Measurements from ENCODE around the gene HDGFL3.

DNA sequence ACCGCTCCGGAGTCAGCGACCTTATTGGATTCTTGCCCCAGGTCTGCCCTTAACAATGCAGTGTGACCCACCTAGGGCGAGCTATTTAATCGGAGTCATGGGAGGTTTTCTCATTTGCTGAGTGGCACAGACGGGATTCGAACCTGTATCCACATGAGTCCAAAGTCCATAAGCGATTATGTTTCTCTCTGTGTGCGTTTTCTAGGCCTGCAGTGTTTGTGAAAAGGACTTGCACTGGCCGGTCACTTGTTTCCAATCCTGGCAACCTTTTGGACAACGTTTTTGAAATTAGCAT is 691 bp upstream of the HDGFL3 start:
- TF ChIP-seq GATA2 (IDR thresholded peaks at IDR 0.05; ENCODE audit: low read depth, low read length) (no peak), GATA3 (IDR thresholded peaks at IDR 0.05; ENCODE audit: low read depth, low read length) (no peak)

Measured in SH-SY5Y (cell line).